ENCODE results near the gene RNFT1.
A peak's percentile ranks its signal among the peaks of the same experiment; 100 is the strongest.

DNA sequence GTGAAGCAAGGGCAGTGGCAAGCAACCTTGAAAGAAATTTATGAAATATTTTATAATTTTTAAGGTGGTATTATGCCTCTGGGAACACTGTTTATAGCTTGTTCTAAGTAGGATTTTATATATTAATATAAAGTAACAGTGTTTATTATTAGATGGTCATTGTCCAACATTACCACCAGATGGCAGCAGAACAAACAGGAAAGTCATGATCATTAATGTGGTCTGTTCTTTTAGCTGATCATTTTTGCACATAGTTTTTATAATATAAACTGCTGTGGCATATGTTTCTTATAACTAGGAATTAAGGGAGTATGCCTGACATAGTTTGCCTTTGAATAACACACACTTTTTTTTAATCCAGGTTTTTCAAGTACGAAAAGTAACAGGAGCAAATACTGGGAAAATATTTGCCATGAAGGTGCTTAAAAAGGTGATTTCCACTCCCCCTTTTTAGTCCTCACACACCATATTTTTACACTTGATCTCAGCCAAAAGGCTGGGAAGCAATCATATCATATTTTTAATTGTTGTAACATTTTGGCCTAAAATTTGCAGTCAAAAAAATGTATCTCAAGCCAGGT is 50.2 kb downstream of the RNFT1 start:
- TF ChIP-seq POLR2A (IDR thresholded peaks at IDR 0.05; ENCODE audit: low read depth, low read length): no peak
- no peak for TF ChIP-seq POLR2AphosphoS5 (IDR thresholded peaks at IDR 0.05; ENCODE audit: insufficient read depth, low read depth, low read length)
- TF ChIP-seq CTCF (IDR thresholded peaks at IDR 0.05; ENCODE audit: extremely low read depth in 1 of 2, insufficient read depth in 1 of 2, low read depth in 1 of 2, low read length in 2 of 2): peak; percentile 30 to 33
- TF ChIP-seq MYC (IDR thresholded peaks at IDR 0.05; ENCODE audit: low read depth, low read length): no peak
- no peak for TF ChIP-seq EZH2 (IDR thresholded peaks at IDR 0.05; ENCODE audit: borderline replicate concordance, low read depth, low read length, severe bottlenecking)
- TF ChIP-seq FOS (IDR thresholded peaks at IDR 0.05; ENCODE audit: borderline replicate concordance, insufficient read depth, low read length): no peak
- TF ChIP-seq MAX (IDR thresholded peaks at IDR 0.05; ENCODE audit: insufficient read depth, insufficient read length): no peak
- TF ChIP-seq JUN (IDR thresholded peaks at IDR 0.05; ENCODE audit: borderline replicate concordance, insufficient read depth, insufficient read length, low read depth): no peak
- no peak for TF ChIP-seq GATA2 (IDR thresholded peaks at IDR 0.05; ENCODE audit: insufficient read depth, insufficient read length, low read depth, low read length)
